ENCODE measurements around the gene TESK2. TPM values are rescaled to one million over a fixed set of nuclear protein-coding genes. Genes with fewer than 3 reads are reported as not detected.
"Not testable (repeated sequence)": the region's sequence is repeated elsewhere in the genome, so short reads cannot be mapped to it uniquely, and the experiment has no call there.

TESK2 gene
- total RNA-seq, 1 experiment from 2014 or later, result 2.3 TPM

DNA sequence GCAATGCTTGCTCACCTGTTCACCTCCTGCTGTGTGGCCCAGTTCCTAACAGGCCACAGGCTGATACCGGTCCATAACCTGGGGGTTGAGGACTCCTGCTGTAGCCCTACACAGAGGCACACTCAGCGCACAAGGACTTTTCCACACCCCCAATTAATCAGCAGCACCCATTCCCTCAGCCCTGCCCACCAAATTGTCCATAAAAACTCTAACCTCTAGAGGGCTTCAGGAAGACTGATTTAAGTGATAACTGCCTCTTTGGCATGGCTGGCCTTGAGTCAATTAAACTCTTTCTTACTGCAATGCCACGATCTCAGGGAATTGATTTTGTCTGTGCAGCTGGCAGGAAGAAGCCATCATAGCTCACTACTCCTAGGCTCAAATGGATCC, 79.5 kb downstream of the TESK2 start:
- DNase-seq (ENCODE audit: low read depth), result peak; percentile 9

GRCh38 chr1:45410850-45411509, 80.0 kb downstream of the TESK2 start:
- DNase-seq (ENCODE audit: low read depth), result peak; percentile 30

DNA sequence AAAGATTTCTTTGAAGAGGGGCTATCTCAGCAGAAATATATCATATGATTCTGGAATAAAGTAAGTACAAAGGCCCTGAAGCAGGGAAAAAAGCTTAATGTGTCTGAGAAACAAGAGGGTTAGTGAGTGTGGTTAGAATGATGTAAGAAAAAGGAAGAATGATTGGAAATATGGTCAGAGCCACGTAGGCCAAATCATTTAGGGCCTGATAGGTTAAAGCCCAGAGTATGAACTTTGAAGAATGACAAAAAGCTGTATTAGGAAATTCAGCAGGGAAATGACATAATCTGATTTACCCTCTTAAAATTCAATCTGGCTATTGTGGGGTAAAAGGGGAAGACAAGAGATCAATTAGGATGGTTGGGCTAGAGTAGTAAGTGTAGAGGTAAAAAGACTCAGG, 81.7 kb downstream of the TESK2 start:
- DNase-seq (ENCODE audit: low read depth), result no peak

DNA sequence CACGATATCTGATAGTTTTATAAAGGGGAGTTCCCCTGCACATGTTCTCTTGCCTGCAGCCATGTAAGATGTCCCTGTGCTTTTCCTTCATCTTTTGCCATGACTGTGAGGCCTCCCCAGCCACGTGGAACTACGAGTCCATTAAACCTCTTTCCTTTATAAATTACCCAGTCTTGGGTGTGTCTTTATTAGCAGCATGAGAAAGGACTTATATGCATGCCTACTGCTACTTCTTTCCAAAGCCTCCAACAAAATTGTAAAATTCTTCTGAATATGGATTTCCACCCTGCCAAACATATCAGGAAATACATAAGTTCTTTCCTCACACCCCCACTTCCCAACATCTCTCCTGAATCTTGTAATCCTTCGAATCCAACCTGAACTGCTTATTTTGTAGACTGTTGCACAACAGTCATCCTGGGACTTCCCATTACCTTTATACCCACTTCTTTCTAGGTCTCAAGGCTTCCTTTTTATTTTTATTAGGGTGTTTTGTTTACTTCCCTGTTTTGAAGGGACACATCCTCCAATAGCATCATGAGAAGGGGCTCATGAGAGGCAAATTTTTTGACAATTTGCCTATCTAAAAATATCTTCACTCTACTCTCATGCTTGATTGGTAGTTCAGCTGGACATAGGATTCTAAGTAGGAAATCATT, 83.2 kb downstream of the TESK2 start:
- DNase-seq (ENCODE audit: low read depth), result no peak

GRCh38 chr1:45405636-45406035, 85.3 kb downstream of the TESK2 start:
- DNase-seq (ENCODE audit: low read depth), result no peak

- DNase-seq (ENCODE audit: low read depth), result no peak
Measured at GRCh38 chr1:45403718-45404117, 87.2 kb downstream of the TESK2 start.

- DNase-seq (ENCODE audit: low read depth), result no peak
Measured at GRCh38 chr1:45403298-45403697, 87.7 kb downstream of the TESK2 start.

GRCh38 chr1:45401524-45401923, 89.4 kb downstream of the TESK2 start:
- DNase-seq (ENCODE audit: low read depth), result no peak

DNA sequence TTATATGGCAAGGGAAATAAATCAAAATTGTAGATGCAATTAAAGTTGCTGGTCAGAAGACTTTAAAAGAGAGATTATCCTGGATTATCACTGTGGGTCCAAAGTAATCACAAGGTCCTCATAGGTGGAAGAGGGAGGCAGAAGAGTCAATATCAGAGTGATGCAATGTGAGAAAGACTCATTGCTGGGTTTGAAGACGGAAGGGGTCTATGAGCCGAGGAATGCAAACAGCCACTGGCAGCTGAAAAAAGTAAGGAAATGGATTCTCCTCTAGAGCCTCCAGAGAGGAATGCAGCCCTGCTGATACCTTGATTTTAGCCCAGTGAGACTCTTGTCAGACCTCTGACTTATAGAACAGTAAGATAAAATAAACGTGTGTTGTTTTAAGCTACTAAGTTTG, 90.9 kb downstream of the TESK2 start:
- no peak for DNase-seq (ENCODE audit: low read depth)

DNA sequence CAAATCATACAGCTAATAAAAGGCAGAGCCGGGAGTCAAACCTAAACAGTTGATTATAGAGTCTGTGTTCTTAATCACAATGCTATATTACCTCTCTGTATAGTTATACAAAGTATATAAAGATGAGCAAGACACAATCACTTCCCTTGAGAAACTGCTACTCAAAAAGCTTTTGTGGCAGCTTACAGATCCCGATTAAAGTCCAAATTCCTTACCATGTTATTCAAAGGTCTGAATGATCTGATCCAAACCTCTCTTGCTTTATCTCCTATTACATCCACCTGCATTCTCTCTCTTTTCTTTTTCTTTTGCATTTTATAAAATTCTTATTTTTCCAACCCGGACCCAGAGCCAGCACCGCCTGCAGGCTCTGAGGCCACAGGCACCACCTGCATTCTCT, 93.7 kb downstream of the TESK2 start:
- no peak for DNase-seq (ENCODE audit: low read depth)

DNA sequence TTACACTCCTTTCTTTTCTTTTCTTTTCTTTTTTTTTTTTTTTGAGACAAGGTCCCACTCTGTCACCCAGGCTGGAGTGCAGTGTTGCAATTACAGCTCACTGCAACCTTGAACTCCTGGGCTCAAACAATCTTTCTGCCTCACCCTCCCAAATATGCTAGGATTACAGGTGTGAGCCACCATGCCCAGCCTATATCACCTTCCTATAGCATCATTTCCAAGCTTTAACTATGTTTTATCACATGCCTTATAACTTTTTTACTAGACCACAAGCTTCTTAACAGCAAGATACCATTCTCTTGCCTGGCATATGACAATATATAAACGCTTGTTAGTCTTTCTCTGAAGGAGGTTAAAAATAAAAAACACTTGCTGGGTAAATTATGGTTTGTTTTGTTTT, 95.4 kb downstream of the TESK2 start:
- no peak for DNase-seq (ENCODE audit: low read depth)

GRCh38 chr1:45395051-45395450, 95.9 kb downstream of the TESK2 start:
- no peak for DNase-seq (ENCODE audit: low read depth)

- DNase-seq (ENCODE audit: low read depth), result no peak
Measured at GRCh38 chr1:45394342-45394741, 96.6 kb downstream of the TESK2 start.

DNA sequence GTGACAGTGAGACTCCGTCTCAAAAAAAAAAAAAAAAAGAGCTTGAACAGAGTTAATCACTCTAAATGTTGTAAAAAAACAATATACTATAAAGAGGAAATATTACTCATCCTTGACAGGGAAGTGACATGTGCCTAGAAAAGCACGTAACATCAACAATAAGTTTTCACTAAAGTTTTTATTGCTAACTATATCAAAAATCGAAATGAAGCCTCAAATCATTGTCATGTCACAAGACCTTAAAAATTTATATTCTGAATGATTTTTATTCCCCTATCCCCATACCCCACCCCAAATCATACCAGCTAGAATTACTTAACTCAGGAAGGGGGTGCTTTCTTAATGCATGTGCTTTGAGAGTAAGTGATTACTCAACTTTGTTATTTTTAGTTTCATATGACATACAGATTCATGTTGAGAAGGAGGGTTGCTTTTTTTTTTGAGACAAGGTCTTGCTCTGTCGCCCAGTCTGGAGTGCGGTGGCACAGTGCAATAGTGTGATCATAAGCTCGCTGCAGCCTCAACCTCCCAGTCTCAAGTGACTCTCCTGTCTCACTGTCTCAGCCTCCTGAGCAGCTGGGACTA, 97.2 kb downstream of the TESK2 start:
- DNase-seq (ENCODE audit: low read depth), result no peak

DNA sequence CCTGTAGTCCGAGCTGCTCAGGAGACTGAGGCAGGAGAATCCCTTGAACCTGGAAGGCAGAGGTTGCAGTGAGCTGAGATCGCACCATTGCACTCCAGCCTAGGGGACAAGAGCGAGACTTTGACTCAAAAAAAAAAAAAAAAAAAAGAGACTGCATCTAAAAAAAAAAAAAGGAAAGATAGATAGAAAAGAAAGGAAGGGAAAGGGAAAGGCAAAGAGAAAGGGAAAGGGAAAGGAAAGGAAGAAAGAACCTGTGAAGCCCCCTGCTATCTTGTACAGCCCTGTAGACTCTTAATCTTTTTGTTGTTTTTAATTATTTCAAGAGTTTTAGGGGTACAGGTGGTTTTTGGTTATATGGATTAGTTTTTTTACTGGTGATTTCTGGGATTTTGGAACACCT, 104.7 kb downstream of the TESK2 start:
- no peak for DNase-seq (ENCODE audit: low read depth)

GRCh38 chr1:45385302-45385701, 105.7 kb downstream of the TESK2 start:
- no peak for DNase-seq (ENCODE audit: low read depth)

- DNase-seq (ENCODE audit: low read depth), result not testable (repeated sequence)
Measured at GRCh38 chr1:45384213-45384612, 106.8 kb downstream of the TESK2 start.

DNA sequence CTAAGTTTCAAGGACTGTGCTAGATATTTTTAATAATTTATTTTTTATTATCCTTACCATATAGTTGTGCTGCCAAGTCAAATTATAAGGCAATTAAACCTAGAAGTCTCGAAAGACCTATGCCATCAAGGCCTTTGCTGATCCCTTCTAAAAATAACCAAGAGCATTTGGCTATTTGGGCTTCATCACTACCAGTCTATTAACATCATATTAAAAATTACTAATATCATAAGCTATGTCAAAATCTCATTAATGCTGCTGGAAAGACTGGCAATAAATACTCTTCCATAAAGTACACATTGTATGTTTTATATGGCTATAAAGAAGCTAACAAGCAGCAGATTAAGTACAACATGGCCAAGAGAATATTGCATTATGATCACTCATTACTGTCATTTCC, 107.8 kb downstream of the TESK2 start:
- no peak for DNase-seq (ENCODE audit: low read depth)

DNA sequence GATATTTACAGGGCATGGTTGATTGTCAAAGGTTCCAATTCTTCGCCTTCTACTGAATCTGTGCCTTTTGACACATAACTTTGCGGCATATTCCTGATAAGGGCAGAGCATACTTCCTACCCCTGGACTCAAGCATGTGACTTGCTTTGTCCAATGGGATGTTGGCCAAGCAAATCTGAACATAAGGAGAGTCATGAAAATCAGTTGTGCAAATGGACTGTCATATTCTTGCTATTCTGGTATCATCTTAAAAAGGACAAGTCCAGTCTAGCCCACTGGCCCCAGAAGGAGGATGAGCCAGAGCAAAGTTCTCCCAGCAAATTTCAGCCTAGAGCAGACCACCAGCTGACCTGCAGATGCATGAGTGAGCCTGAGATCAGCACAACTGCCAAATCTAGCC, 109.7 kb downstream of the TESK2 start:
- no peak for DNase-seq (ENCODE audit: low read depth)

DNA sequence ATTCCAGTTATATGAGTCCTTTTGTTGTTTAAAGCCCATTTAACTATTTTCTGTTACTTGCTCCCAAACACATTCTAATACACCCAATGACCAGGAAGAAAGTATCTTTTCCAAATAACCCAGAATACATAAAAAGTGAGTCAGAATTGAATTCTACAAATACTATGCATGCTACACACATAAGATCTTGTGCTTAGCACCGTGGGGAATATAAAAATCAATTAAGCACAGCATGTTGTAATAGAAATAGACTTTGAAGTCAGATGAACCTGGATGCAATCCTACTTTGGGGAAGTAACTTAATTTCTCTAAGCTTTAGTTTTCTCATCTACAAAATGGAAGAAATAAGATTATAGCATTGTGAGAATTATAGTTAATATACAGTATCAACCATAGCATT, 110.2 kb downstream of the TESK2 start:
- no peak for DNase-seq (ENCODE audit: low read depth)

- DNase-seq (ENCODE audit: low read depth), result no peak
Measured at GRCh38 chr1:45380125-45380524, 110.8 kb downstream of the TESK2 start.

DNA sequence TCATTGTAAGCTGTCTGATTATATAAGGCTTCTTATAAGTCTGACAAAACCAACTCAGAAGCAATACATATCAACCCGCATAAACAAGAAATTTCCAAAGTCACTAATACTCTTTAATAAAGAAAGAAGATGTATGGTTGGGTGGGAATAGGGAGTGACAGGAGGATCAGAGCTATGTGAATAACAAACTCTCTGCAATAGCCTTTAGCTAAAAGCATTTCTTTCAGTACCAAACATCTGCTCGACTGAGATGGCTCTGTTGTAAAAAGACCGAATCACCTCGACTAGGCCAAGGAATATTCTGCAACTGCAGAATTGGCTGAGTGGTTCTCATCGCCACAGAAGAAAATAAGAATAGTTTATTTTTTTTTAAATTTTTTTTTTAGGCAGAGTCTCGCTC, 111.4 kb downstream of the TESK2 start:
- no peak for DNase-seq (ENCODE audit: low read depth)

DNA sequence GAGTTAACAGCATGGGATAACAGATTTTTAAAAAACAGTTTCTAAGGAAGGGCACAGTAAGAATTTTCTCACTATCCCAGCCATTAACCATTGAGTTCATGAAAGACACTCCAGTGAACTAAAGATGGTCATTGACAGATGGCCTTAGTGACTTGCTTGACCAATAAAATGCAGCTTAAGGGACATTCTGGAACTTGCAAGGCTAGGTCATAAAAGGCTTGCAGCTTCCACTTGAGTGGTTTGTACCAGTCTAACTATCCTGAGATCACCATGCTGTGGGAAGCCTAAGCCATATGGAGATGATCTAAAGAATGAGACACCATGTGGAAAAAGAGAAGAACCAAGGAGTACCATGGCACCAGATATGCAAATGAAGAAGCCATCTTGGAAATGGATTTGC, 112.8 kb downstream of the TESK2 start:
- no peak for DNase-seq (ENCODE audit: low read depth)

All from RPMI7951 (cell line).